Liver (tissue), 2 donors: ENCODE measurements around the gene DGKQ.

Source experiments
- TF ChIP-seq, protein P1 (sequence below): fragments of 150-350 bp; IDR thresholded peaks from 2 replicates; pipeline ENCODE4 v1.5.1; 2017; ENCODE audit warnings: improper control_type of control experiment, low read depth, low read length; ENCODE audit not compliant: missing input control
- TF ChIP-seq, protein P2 (sequence below): IDR thresholded peaks from 2 replicates; pipeline ENCODE4 v1.6.1; 2016; ENCODE audit warnings: antibody characterized with exemption
- donor health status: healthy.

DNA sequence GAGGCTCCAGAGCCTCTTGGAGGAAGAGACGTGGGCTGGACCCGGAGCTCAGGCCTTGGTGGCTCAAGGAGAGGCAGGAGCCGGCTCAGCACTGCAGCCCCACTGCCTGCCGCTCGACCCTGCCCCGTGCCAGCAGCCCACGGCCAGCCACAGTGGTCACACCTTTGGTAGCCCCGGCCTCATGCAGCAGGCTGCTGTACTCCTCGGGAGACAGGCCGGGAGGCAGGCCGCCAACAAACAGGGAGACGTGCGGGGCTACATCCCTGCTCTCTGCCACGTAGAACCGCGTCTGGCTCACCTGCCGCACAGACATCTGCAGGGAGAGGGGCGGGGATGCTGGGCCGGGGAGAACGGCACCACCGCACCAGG, 7.6 kb downstream of the DGKQ start:
- TF ChIP-seq, protein P1, sequence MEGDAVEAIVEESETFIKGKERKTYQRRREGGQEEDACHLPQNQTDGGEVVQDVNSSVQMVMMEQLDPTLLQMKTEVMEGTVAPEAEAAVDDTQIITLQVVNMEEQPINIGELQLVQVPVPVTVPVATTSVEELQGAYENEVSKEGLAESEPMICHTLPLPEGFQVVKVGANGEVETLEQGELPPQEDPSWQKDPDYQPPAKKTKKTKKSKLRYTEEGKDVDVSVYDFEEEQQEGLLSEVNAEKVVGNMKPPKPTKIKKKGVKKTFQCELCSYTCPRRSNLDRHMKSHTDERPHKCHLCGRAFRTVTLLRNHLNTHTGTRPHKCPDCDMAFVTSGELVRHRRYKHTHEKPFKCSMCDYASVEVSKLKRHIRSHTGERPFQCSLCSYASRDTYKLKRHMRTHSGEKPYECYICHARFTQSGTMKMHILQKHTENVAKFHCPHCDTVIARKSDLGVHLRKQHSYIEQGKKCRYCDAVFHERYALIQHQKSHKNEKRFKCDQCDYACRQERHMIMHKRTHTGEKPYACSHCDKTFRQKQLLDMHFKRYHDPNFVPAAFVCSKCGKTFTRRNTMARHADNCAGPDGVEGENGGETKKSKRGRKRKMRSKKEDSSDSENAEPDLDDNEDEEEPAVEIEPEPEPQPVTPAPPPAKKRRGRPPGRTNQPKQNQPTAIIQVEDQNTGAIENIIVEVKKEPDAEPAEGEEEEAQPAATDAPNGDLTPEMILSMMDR, result no peak
- TF ChIP-seq, protein P2, sequence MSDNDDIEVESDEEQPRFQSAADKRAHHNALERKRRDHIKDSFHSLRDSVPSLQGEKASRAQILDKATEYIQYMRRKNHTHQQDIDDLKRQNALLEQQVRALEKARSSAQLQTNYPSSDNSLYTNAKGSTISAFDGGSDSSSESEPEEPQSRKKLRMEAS, result no peak
